ENCODE data around the gene CHN2. TPM values are rescaled to one million over a fixed set of nuclear protein-coding genes. Genes with fewer than 3 reads are reported as not detected.

The CHN2 gene
- 0.71 and 2.1 TPM in 2 replicates for total RNA-seq

GRCh38 chr7:29194594-29195427 lies at the start of gene CHN2:
Gene CHN2 (plus strand): TSS chr7:29194775.

GRCh38 chr7:29146057-29146706 lies 48.4 kb upstream of the CHN2 start, which contains the start of gene CPVL:
Gene CPVL (minus strand): TSS chr7:29146537. CDS start chr7:29121061, 25,476 bp downstream.

Other genes starting within 250 kb of the CHN2 start
- gene TRIL, start 236.4 kb upstream of the CHN2 start, total RNA-seq = 0.71 and 1.3 TPM in 2 replicates
- gene CPVL, start 48.2 kb upstream of the CHN2 start, total RNA-seq = 0.65 and 0.71 TPM in 2 replicates